ENCODE data around the gene ZNF500.
"Not testable (repeated sequence)": the region's sequence is repeated elsewhere in the genome, so short reads cannot be mapped to it uniquely, and the experiment has no call there.

ZNF500 gene

GRCh38 chr16:4745274-4745569, 21.7 kb downstream of the ZNF500 start:
- DNase-seq (ENCODE audit: low spot score), result no peak

- no peak for DNase-seq (ENCODE audit: low spot score)
Observed at GRCh38 chr16:4744555-4745273, 22.2 kb downstream of the ZNF500 start.

- DNase-seq (ENCODE audit: low spot score), result no peak
Observed at GRCh38 chr16:4743226-4743878, 23.6 kb downstream of the ZNF500 start.

GRCh38 chr16:4738370-4738769, 28.6 kb downstream of the ZNF500 start:
- not testable (repeated sequence) for DNase-seq (ENCODE audit: low spot score)

- no peak for DNase-seq (ENCODE audit: low spot score)
Observed at GRCh38 chr16:4737545-4737944, 29.4 kb downstream of the ZNF500 start.

- DNase-seq (ENCODE audit: low spot score), result no peak
Observed at GRCh38 chr16:4736546-4736945, 30.4 kb downstream of the ZNF500 start.

- peak; percentile 63 for DNase-seq (ENCODE audit: low spot score)
Observed at GRCh38 chr16:4734730-4735535, 32.0 kb downstream of the ZNF500 start.

GRCh38 chr16:4734063-4734729, 32.8 kb downstream of the ZNF500 start, which contains the start of the genes ANKS3 and DNAAF8:
TSS of gene ANKS3 (minus strand) at chr16:4734271. CDS start at chr16:4730149, 4,122 bp downstream.
TSS of gene DNAAF8 (plus strand) at chr16:4734537. CDS start at chr16:4736515, 1,978 bp downstream.
- peak; percentile 94 for DNase-seq (ENCODE audit: low spot score)

GRCh38 chr16:4733747-4734062, 33.3 kb downstream of the ZNF500 start:
- no peak for DNase-seq (ENCODE audit: low spot score)

- DNase-seq (ENCODE audit: low spot score), result no peak
Observed at GRCh38 chr16:4733211-4733742, 33.7 kb downstream of the ZNF500 start.

GRCh38 chr16:4729876-4730275, 37.1 kb downstream of the ZNF500 start:
- DNase-seq (ENCODE audit: low spot score), result no peak

- no peak for DNase-seq (ENCODE audit: low spot score)
Observed at GRCh38 chr16:4728676-4729075, 38.3 kb downstream of the ZNF500 start.

- no peak for DNase-seq (ENCODE audit: low spot score)
Observed at GRCh38 chr16:4726616-4727015, 40.3 kb downstream of the ZNF500 start.

- DNase-seq (ENCODE audit: low spot score), result no peak
Observed at GRCh38 chr16:4724661-4725270, 42.2 kb downstream of the ZNF500 start.

GRCh38 chr16:4723071-4723767, 43.7 kb downstream of the ZNF500 start:
- DNase-seq (ENCODE audit: low spot score), result no peak

- DNase-seq (ENCODE audit: low spot score), result no peak
Observed at GRCh38 chr16:4718466-4718865, 48.5 kb downstream of the ZNF500 start.

- no peak for DNase-seq (ENCODE audit: low spot score)
Observed at GRCh38 chr16:4714996-4715395, 52.0 kb downstream of the ZNF500 start.

- no peak for DNase-seq (ENCODE audit: low spot score)
Observed at GRCh38 chr16:4713663-4714501, 53.1 kb downstream of the ZNF500 start.

- no peak for DNase-seq (ENCODE audit: low spot score)
Observed at GRCh38 chr16:4709481-4709880, 57.5 kb downstream of the ZNF500 start.

- DNase-seq (ENCODE audit: low spot score), result no peak
Observed at GRCh38 chr16:4706871-4707270, 60.1 kb downstream of the ZNF500 start.

All from SW480 (cell line).